ENCODE measurements around the gene ADPRM.

Gene ADPRM

DNA sequence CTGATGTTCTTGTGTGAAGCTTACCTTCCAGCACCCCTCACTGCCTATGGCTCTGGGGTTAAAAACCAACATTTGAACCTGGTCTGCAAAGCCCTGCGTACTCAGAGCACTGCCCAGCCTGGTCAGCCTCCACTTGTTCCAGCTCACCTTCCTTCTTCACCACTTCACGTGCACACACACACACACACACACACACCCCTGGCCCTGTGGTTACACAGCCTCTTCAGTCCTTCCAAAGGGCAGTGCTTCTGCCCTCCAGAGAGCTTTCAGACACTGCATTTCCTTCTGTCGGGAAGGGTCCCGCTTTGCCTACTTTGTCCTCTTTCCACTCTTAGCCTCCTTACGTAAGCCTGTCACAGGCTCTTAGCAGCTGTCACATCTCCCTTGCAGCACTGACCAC lies 42.0 kb downstream of the ADPRM start:
- Histone ChIP-seq H4K20me1 (ENCODE audit: insufficient read depth, low read length) (no peaks in the 10 kb centered on the region), H2AFZ (ENCODE audit: low read depth, low read length) (no peak overlapping the region), H3K4me2 (ENCODE audit: insufficient read depth, low read length) (no peak overlapping the region), H3K4me3 (ENCODE audit: low read depth in 1 of 2, low read length in 2 of 2) (no peak overlapping the region), H3K9me3 (ENCODE audit: insufficient read depth, low read length, severe bottlenecking) (no peaks in the 10 kb centered on the region), H3K9ac (ENCODE audit: low read depth, low read length) (no peak overlapping the region), H3K4me1 (ENCODE audit: insufficient read depth, low read length) (no peaks in the 10 kb centered on the region), H3K79me2 (ENCODE audit: insufficient read depth, low read length) (no peaks in the 10 kb centered on the region), H3K36me3 (ENCODE audit: insufficient read depth, low read length) (no peaks in the 10 kb centered on the region), H3K27ac (ENCODE audit: low read length) (no peak overlapping the region), H3K27me3 (ENCODE audit: insufficient read depth, low read length, poor library complexity) (peaks cover 8% of the 10 kb centered on the region)
- no peak for ATAC-seq (ENCODE audit: insufficient read depth, low read depth)
- no peak for TF ChIP-seq EZH2 (IDR thresholded peaks at IDR 0.05; ENCODE audit: borderline replicate concordance, low read depth, low read length, severe bottlenecking)
- TF ChIP-seq, protein P1, sequence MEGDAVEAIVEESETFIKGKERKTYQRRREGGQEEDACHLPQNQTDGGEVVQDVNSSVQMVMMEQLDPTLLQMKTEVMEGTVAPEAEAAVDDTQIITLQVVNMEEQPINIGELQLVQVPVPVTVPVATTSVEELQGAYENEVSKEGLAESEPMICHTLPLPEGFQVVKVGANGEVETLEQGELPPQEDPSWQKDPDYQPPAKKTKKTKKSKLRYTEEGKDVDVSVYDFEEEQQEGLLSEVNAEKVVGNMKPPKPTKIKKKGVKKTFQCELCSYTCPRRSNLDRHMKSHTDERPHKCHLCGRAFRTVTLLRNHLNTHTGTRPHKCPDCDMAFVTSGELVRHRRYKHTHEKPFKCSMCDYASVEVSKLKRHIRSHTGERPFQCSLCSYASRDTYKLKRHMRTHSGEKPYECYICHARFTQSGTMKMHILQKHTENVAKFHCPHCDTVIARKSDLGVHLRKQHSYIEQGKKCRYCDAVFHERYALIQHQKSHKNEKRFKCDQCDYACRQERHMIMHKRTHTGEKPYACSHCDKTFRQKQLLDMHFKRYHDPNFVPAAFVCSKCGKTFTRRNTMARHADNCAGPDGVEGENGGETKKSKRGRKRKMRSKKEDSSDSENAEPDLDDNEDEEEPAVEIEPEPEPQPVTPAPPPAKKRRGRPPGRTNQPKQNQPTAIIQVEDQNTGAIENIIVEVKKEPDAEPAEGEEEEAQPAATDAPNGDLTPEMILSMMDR (IDR thresholded peaks at IDR 0.05; ENCODE audit: borderline replicate concordance, extremely low read depth, low read length, poor library complexity, severe bottlenecking) = no peak
- no peak for DNase-seq

GRCh38 chr17:10741416-10742135 lies 44.2 kb downstream of the ADPRM start:
- no peak overlapping the region for H3K27ac ChIP-seq (ENCODE audit: low read length)
- H4K20me1 ChIP-seq (ENCODE audit: insufficient read depth, low read length) = no peaks in the 10 kb centered on the region
- H3K4me2 ChIP-seq (ENCODE audit: insufficient read depth, low read length) = no peak overlapping the region
- ATAC-seq (ENCODE audit: insufficient read depth, low read depth) (no peak), DNase-seq (no peak)
- H3K9me3 ChIP-seq (ENCODE audit: insufficient read depth, low read length, severe bottlenecking) = no peaks in the 10 kb centered on the region
- no peaks in the 10 kb centered on the region for H3K36me3 ChIP-seq (ENCODE audit: insufficient read depth, low read length)
- TF ChIP-seq, protein P1 (IDR thresholded peaks at IDR 0.05; ENCODE audit: borderline replicate concordance, extremely low read depth, low read length, poor library complexity, severe bottlenecking) = no peak
- TF ChIP-seq EZH2 (IDR thresholded peaks at IDR 0.05; ENCODE audit: borderline replicate concordance, low read depth, low read length, severe bottlenecking) = no peak
- no peaks in the 10 kb centered on the region for H3K4me1 ChIP-seq (ENCODE audit: insufficient read depth, low read length)
- H3K27me3 ChIP-seq (ENCODE audit: insufficient read depth, low read length, poor library complexity) = peaks cover 14% of the 10 kb centered on the region
- H3K4me3 ChIP-seq (ENCODE audit: low read depth in 1 of 2, low read length in 2 of 2) = no peak overlapping the region
- no peaks in the 10 kb centered on the region for H3K79me2 ChIP-seq (ENCODE audit: insufficient read depth, low read length)
- H2AFZ ChIP-seq (ENCODE audit: low read depth, low read length) = no peak overlapping the region
- no peak overlapping the region for H3K9ac ChIP-seq (ENCODE audit: low read depth, low read length)

DNA sequence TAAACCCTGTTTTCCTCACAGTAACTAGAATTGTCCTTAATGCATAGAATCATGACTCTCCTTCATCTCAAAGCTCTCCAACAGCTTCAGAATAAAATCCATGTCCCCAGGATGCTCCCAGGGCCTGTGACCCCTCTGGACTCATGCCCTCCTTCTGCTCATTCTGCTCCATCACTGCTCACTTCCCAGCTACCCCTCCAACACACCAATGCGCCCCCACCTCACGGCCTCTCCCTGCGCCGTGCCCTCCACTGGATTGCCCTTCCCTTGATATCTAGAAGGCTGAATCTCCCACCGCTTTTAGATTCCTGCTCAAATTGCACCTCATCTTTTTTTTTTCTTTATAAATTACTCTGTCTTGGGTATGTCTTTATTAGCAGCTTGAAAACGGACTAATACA lies 45.0 kb downstream of the ADPRM start:
- DNase-seq (no peak), ATAC-seq (ENCODE audit: insufficient read depth, low read depth) (no peak)
- H3K4me2 ChIP-seq (ENCODE audit: insufficient read depth, low read length) = no peak overlapping the region
- no peaks in the 10 kb centered on the region for H3K79me2 ChIP-seq (ENCODE audit: insufficient read depth, low read length)
- no peak overlapping the region for H3K9ac ChIP-seq (ENCODE audit: low read depth, low read length)
- H3K9me3 ChIP-seq (ENCODE audit: insufficient read depth, low read length, severe bottlenecking) = no peaks in the 10 kb centered on the region
- no peak for TF ChIP-seq EZH2 (IDR thresholded peaks at IDR 0.05; ENCODE audit: borderline replicate concordance, low read depth, low read length, severe bottlenecking)
- TF ChIP-seq, protein P1 (IDR thresholded peaks at IDR 0.05; ENCODE audit: borderline replicate concordance, extremely low read depth, low read length, poor library complexity, severe bottlenecking) = no peak
- no peak overlapping the region for H3K27ac ChIP-seq (ENCODE audit: low read length)
- no peak overlapping the region for H3K4me3 ChIP-seq (ENCODE audit: low read depth in 1 of 2, low read length in 2 of 2)
- H4K20me1 ChIP-seq (ENCODE audit: insufficient read depth, low read length) = peaks cover 2% of the 10 kb centered on the region; the same call in 1 of the 2 replicates
- H3K36me3 ChIP-seq (ENCODE audit: insufficient read depth, low read length) = no peaks in the 10 kb centered on the region
- no peaks in the 10 kb centered on the region for H3K4me1 ChIP-seq (ENCODE audit: insufficient read depth, low read length)
- H2AFZ ChIP-seq (ENCODE audit: low read depth, low read length) = no peak overlapping the region
- peaks cover 19% of the 10 kb centered on the region for H3K27me3 ChIP-seq (ENCODE audit: insufficient read depth, low read length, poor library complexity)
